A172 (cell line): ENCODE measurements around the gene SEPTIN5. TPM values are rescaled to one million over a fixed set of nuclear protein-coding genes. Genes with fewer than 3 reads are reported as not detected.
A peak's percentile ranks its signal among the peaks of the same experiment; 100 is the strongest.
"Not testable (repeated sequence)": the region's sequence is repeated elsewhere in the genome, so short reads cannot be mapped to it uniquely, and the experiment has no call there.

ENCODE experiments used
- DNase-seq: peaks from one replicate; pipeline ENCODE4 v3.0.0-alpha.2; 2015; ENCODE audit warnings: low spot score
- total RNA-seq: library from RNA; depleted of rRNA; stranded (reverse); fragments of >200 nt; shearing (Covaris generic); gene quantifications from 2 replicates; pipeline ENCODE4 v1.2.3, GENCODE V29; 2014

Gene SEPTIN5
- total RNA-seq, 1 experiment from 2014 or later, result 40.3 TPM

GRCh38 chr22:19680911-19681862, 33.1 kb upstream of the SEPTIN5 start:
- DNase-seq, result no peak

- DNase-seq, result no peak
These were observed 32.4 kb upstream of the SEPTIN5 start for GRCh38 chr22:19681863-19682245.

GRCh38 chr22:19686946-19687345, 27.4 kb upstream of the SEPTIN5 start:
- no peak for DNase-seq

- no peak for DNase-seq
These were observed 26.6 kb upstream of the SEPTIN5 start for GRCh38 chr22:19687561-19688300.

- DNase-seq, result no peak
These were observed 25.7 kb upstream of the SEPTIN5 start for GRCh38 chr22:19688301-19689290.

GRCh38 chr22:19689408-19689807, 24.9 kb upstream of the SEPTIN5 start:
- DNase-seq, result peak; percentile 8

GRCh38 chr22:19691007-19691720, 23.1 kb upstream of the SEPTIN5 start:
- no peak for DNase-seq

- peak; percentile 60 for DNase-seq
These were observed 22.5 kb upstream of the SEPTIN5 start for GRCh38 chr22:19691721-19692341.

- no peak for DNase-seq
These were observed 20.7 kb upstream of the SEPTIN5 start for GRCh38 chr22:19693581-19693980.

- no peak for DNase-seq
These were observed 20.2 kb upstream of the SEPTIN5 start for GRCh38 chr22:19693981-19694670.

- no peak for DNase-seq
These were observed 19.6 kb upstream of the SEPTIN5 start for GRCh38 chr22:19694696-19695095.

- DNase-seq, result no peak
These were observed 17.6 kb upstream of the SEPTIN5 start for GRCh38 chr22:19696504-19697276.

GRCh38 chr22:19697871-19698270, 16.4 kb upstream of the SEPTIN5 start:
- DNase-seq, result not testable (repeated sequence)

- no peak for DNase-seq
These were observed 13.4 kb upstream of the SEPTIN5 start for GRCh38 chr22:19700790-19701419.

GRCh38 chr22:19701420-19702145, 12.7 kb upstream of the SEPTIN5 start:
- DNase-seq, result no peak

- no peak for DNase-seq
These were observed 10.4 kb upstream of the SEPTIN5 start for GRCh38 chr22:19703869-19704268.

GRCh38 chr22:19704355-19705015, 9.8 kb upstream of the SEPTIN5 start:
- DNase-seq, result no peak
